Cardiac fibroblast (primary cell): ENCODE data around the gene CDK5RAP3.

Experiments used
- DNase-seq, 2 donors: peaks; one replicate each; pipeline versions ENCODE4 v3.0.0 to v3.0.0-alpha.2; 2010; ENCODE audit warnings: low read depth in 2 of 2
- H3K4me3 ChIP-seq, 2 donors: replicated peaks in 1 of 2; 1 replicate in 1 of 2; 2 replicates in 1 of 2; pipeline ENCODE4 v1.5.1; 2011; ENCODE audit warnings: low read depth in 2 of 2, low read length in 2 of 2, mild to moderate bottlenecking in 2 of 2, moderate library complexity in 1 of 2
- CTCF ChIP-seq: IDR thresholded peaks from one replicate; pipeline ENCODE4 v1.5.1; 2011; ENCODE audit warnings: low read depth, mild to moderate bottlenecking, low read length, inconsistent platforms

The CDK5RAP3 gene

GRCh38 chr17:47992216-47992615, 21.3 kb downstream of the CDK5RAP3 start:
- H3K4me3 ChIP-seq = no peak overlapping the region
- no peak for TF ChIP-seq CTCF
- DNase-seq = no peak

- no peak overlapping the region for H3K4me3 ChIP-seq
- no peak for TF ChIP-seq CTCF
- no peak for DNase-seq
Measured at GRCh38 chr17:47993031-47993564, 22.2 kb downstream of the CDK5RAP3 start.

GRCh38 chr17:47993964-47994363, 23.1 kb downstream of the CDK5RAP3 start:
- no peak for DNase-seq
- no peak for TF ChIP-seq CTCF
- no peak overlapping the region for H3K4me3 ChIP-seq

GRCh38 chr17:47994724-47995123, 23.8 kb downstream of the CDK5RAP3 start:
- no peak for TF ChIP-seq CTCF
- H3K4me3 ChIP-seq = no peak overlapping the region
- DNase-seq = no peak

GRCh38 chr17:47995241-47995935, 24.5 kb downstream of the CDK5RAP3 start:
- H3K4me3 ChIP-seq = no peak overlapping the region
- no peak for TF ChIP-seq CTCF
- DNase-seq = no peak

GRCh38 chr17:47996201-47996600, 25.3 kb downstream of the CDK5RAP3 start:
- no peak for TF ChIP-seq CTCF
- DNase-seq = no peak
- H3K4me3 ChIP-seq = no peak overlapping the region

- TF ChIP-seq CTCF = no peak
- no peak overlapping the region for H3K4me3 ChIP-seq
- no peak for DNase-seq
Measured at GRCh38 chr17:47997586-47997985, 26.7 kb downstream of the CDK5RAP3 start.
